ENCODE results near the gene THBS2.
"Not testable (repeated sequence)": the region's sequence is repeated elsewhere in the genome, so short reads cannot be mapped to it uniquely, and the experiment has no call there.

The THBS2 gene

DNA sequence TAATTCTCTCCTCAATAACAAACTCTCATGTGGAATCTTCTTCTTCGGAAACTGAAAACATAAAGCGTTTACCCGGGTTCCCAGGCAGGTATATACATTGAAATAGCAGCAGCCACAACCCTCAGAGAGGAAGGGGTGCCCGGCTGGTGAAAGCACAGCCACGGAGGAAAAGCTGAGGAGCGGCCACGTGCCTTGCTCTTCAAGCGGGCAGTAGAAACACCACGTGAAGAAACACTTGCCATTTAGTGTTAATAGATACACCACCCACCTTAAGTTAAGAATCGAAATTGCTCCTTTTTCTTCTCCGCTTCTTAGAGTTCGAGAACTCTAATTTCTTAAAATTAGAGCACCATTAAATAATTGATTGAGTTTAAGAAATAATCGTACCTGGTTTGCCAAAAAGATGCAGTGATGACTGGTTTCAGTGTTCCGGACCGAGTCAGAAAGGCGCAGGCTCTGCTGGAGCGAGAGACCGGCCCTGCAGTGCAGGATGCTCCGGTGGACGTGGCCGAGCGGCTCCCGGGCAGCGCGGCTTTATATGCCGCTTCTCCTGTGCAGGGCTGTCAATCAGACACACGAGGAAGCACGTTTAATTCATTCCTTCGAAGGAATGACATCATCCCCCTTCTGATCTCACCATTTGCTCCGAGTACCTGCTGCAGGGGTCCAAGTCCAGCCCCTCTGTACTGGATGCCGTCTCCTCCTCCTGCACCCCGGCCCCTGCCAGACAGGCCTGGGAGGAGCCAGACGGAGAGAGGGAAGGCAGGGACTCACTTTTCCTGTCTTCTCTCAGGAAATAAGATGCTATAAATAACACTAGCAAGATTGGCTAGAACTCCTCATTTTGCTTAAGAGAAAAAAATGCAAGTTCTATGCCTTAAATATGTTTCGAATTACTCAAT, at the start of gene THBS2:
Gene THBS2 (minus strand): TSS at position 510 of the 902 bp plus-strand sequence. CDS start 3,062 bp downstream, outside the sequence.
- peak; percentile 90 for DNase-seq

- DNase-seq: no peak
These were observed 49.1 kb upstream of the THBS2 start for GRCh38 chr6:169302716-169303115.

DNA sequence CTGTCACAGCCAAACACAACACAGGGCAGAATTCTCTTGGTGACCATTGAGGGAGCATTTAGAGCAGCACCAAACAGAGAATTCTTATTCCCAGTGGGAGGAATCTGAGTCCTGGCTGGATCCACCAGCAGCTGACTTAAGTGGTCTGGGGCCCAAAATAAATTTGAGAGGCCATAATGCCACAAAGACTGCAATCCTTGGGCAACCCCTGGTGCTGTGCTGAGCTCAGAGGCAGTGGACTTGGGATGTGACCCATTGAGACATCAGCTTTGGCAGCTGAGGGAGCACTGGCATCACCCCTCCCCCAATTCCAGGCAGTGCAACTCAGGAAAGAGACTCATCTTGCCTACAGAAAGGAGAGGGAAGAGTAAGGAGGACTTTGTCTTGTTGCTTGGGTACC, 48.6 kb upstream of the THBS2 start:
- DNase-seq: no peak

DNA sequence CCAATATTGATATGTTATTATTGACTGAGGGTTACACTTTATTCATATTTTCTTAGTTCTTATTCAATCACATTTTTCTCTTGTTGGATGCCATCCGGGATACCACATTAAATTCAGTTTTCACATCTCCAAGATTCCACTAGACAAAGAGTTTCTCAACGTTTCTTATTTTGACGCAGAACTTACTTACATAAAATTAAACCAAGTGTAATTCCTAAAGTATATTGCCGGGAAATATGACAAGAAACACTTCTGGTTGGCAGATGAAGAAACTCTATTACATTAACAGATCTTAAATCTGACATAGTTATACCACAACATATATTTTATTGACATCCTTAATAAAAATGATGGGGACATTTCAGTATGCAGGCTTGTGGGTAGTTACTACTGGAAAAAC, 47.3 kb upstream of the THBS2 start:
- no peak for DNase-seq

DNA sequence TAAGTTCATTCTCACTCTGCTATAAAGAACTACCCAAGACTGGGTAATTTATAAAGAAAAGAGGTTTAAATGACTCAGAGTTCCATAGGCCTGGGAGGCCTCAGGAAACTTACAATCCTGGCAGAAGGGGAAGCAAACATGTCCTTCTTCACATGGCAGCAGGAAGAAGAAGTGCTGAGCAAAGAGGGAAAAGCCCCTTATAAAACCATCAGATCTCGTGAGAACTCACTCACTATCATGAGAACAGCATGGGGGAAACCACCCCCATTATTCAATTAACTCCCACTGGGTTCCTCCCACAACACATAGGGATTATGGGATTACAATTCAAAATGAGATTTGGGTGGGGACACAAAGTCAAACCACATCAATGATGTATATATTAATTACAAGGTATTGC, 45.0 kb upstream of the THBS2 start:
- DNase-seq: not testable (repeated sequence)

- no peak for DNase-seq
These were observed 43.0 kb upstream of the THBS2 start for GRCh38 chr6:169296622-169297021.

- DNase-seq: no peak
These were observed 42.5 kb upstream of the THBS2 start for GRCh38 chr6:169296170-169296569.

DNA sequence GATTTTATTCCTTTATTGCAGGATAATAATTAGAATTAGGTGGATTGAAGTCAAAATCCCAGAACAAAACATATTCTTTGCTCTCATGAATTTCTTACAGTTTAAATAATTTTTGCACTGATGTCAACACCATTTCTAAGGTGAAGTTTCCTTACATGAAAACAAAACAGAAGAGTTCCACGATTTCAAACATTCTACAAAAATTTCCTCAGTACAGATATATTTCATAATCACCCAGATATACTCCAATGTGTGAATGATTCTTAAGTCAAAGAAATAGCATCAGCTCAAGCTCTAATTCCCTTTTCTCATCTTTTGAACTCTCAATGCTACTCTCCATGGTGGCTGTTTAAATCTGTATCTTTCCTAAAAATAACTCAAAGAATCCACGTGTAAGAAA, 39.5 kb upstream of the THBS2 start:
- DNase-seq: no peak

- DNase-seq: no peak
These were observed 38.9 kb upstream of the THBS2 start for GRCh38 chr6:169292338-169293124.

GRCh38 chr6:169291646-169292337, 38.1 kb upstream of the THBS2 start:
- no peak for DNase-seq

DNA sequence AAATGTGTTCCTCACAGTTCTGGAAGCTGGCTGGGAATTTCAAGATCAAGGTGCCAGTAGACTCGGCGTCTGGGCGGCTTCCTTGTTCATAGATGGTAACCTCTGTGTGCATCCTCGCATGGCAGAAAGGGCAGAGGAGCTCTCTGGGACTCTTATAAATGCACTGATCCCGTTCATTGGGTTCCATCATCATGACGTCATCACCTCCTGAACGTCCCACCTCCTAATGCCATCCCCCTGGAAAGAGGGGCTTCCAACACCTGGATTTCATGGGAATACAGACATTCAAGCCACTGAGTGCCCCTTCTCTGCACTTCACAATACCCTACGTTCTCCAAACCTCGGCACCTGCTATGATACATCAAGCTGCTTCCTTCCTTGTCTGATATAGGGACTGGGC, 37.5 kb upstream of the THBS2 start:
- no peak for DNase-seq

DNA sequence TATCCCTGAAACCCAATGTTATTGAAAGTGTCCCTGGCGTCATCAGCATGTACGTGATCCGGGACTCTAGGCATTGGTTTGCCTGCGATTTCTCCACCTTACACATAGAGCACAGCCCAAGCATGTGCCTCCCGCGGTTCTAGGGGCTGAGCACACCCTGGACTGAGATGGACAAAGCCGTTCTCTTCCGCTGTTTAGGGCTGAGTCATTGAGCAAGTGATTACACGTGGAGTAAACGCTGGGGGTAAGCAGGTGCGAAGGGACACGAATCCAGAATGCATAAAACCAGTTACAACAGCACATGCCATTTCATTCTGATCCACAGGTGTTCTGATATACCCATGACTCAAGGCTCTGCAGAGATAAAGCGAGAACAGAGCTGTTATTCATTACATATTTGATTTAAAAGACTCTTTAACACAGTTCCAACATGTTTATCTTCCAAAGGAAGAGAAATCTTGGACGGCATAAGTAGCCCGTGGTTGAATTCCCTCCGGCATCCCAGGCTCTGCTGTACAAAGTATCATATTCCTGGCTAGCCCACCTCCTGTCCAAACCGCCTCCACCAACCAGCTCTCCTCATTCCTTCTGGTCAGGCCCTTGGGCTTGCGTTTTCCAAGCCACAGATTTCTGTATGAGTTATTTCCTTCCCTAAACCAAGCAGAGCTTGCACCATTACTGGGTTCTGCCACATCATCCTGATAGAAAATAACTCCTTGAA, 36.1 kb upstream of the THBS2 start:
- no peak for DNase-seq

DNA sequence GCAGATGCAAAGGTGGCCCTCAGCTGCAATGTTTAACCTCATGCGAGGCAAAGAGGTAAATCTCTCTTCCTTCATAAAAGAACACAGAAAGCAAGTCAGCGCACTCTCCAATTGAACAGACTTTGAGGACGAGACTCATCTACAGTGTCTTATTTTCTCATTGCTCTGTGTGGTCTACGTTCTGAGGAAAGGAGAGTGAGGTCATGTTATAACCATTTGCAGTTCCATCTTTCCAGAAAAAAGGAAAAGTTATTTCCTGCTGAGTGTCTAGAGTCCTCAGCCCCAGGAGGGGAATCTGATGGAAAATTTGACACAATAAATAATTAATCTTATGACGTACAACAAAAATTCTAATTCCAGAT, 35.6 kb upstream of the THBS2 start:
- DNase-seq: no peak

DNA sequence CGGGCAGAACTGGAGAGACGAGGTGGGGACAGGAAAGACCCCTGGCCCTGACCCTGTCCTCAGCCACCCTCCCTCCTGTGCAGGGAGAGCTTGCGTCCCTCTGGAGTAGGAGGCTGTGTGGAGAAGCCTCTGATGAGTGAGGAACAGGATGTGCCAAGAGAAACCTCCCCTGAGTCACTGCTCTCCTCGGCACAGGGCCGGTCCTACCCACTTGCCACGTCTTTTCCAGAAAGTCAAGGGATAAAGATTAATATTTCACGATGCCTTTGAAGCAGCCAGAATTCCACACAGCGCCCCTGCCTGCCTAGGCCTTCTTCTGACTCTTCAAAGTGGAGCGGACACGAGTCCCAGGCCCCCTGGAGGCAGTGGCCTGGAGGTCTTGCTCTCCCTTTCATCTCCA, 34.9 kb upstream of the THBS2 start:
- DNase-seq: no peak

DNA sequence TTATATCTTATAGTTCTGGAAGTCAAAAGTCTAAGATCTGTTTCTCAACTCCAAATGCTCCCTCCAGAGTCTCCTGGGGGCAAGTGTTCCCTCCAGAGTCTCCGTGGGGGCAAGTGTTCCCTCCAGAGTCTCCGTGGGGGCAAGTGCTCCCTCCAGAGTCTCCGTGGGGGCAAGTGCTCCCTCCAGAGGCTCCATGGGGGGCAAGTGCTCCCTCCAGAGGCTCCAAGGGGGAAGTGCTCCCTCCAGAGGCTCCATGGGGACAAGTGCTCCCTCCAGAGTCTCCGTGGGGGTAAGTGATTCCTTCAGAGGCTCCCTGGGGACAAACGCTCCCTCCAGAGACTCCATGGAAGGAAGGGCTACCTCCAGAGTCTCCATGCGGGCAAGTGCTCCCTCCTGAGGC, 34.0 kb upstream of the THBS2 start:
- no peak for DNase-seq

GRCh38 chr6:169286961-169287360, 33.3 kb upstream of the THBS2 start:
- no peak for DNase-seq

DNA sequence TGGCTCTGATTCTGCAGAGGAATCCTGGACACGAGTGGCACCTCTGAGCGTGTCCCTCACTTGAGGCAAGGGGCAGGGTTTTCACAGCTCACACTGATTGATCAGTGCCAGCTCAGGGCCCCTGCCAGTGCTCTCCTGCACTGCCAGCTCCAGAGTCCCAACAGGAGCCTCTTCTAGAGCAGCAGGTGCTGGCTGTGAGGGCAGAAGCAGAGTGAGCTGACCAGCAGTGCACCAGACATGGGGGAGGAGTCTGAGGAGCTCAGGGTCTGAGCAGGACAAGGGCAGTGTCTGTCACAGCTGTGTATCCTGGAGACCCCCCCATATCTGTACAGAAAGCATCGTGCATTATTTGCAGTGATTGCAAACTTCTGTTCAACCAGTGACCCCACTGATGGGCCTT, 31.5 kb upstream of the THBS2 start:
- no peak for DNase-seq

DNA sequence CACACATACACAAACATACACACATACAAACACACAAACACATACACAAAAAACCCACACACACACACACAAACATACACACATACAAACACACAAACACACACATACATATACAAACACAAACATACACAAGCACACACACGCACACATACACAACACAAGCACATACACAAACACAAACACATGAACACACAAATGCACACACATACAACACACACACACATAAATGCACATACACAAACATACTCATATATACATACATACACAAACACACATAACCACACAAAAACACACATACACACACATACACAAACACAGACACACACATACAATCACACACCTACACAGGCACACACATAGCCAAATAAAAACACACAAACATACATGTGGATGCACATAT, 30.3 kb upstream of the THBS2 start:
- DNase-seq: no peak

DNA sequence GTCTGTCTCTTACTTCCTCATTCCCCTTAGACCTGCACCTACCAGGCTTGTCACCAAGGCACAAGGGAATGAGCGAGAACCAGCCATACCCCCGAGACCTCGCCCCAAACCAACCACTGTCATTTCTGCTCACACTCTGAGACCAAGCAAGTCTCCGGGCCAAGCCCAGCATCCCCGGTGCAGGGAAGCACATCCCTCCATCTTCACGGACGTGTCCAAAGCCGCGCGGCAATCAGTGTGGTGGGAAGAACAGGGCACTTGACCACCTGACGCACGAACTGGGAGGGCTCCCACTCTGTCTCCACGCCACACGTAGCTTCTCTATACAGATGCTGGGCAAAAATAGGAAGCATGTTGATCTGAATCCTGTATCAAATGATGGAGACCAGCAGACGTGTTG, 28.4 kb upstream of the THBS2 start:
- no peak for DNase-seq

DNA sequence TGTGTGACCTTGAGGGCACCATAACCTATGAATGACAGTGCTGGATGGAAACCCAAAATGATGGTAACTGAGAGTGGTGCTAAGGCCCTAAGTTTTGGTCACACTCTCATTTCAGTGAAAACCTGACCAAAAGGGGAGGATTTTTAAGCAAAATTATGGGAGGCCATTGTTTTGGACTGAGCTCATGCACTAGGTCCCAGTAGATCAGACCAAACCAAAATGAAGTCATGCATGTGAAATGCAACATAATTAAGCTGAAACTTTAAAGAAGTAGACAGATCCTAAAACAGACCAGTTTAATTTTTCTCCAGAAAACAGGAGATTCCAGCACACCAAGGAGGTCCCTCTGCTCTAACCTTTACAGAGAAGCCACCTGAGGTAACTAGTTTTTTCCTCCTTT, 24.0 kb upstream of the THBS2 start:
- DNase-seq: no peak

DNA sequence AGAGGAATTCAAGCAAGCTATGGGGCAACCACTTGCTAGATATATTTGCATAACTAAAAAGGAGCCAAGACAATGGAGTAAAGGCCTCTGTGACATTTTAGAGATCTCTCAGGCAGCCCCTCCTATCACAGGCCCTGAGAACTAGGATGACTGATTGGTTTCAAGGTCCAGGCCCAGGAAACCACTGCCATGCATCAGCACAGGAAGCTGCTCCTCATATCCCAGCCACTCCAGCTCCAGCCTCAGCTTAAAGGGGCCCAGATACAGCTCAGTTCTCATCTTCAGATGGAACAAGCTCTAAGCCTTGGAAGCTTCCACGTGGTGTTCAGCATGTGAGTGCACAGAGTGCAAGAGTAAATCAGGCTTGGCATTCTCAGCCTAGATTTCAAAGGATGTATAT, 21.1 kb upstream of the THBS2 start:
- DNase-seq: no peak

DNA sequence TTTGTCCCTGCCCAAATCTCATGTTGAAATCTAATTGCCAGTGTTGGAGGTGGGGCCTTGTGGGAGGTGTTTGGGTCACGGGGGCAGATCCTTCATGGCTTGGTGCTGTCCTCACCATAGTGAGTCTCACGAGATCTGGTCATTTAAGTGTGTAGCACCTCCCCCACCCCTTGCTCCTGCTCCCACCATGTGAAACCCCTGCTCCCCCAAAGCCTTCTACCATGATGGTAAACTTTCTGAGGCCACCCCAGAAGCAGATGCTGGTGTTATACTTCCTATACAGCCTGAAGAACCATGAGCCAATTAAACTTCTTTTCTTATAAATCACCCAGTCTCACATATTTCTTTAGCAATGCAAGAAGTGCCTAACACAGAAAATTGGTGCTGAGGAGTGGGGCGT, 19.9 kb upstream of the THBS2 start:
- no peak for DNase-seq

DNA sequence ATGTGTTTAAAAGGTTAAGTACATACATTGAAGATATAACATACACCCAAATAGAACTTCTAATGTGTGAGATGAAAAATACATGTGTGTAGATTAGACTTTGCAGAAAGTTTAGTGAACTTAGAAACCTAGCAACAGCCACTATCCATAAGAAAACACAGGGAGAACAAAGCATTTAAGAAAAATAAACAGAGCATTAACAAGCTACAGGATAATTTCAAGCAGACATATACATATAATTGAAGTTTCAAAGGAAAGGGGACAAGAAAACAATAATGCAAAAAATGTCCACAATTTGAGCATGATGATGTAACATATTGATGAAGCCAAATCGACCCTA, 18.2 kb upstream of the THBS2 start:
- DNase-seq: no peak

Data from right forelimb (tissue), 1 donor.